ENCODE data around the gene MPLKIP. TPM values are rescaled to one million over a fixed set of nuclear protein-coding genes. Genes with fewer than 3 reads are reported as not detected.

The MPLKIP gene
- polyA plus RNA-seq, 1 of the 3 experiments (the other 2 are of a cell fraction) = 48.4 TPM

GRCh38 chr7:40135317-40135610 lies 842 bp upstream of the MPLKIP start:
- CTCF ChIA-PET = interaction anchor here (0.6 to 4.2 kb wide), 57 partner anchors 9 to 1611 kb away, joined by 3 to 38 read pairs (median 4); partner anchors contain the start of gene CDK13

DNA sequence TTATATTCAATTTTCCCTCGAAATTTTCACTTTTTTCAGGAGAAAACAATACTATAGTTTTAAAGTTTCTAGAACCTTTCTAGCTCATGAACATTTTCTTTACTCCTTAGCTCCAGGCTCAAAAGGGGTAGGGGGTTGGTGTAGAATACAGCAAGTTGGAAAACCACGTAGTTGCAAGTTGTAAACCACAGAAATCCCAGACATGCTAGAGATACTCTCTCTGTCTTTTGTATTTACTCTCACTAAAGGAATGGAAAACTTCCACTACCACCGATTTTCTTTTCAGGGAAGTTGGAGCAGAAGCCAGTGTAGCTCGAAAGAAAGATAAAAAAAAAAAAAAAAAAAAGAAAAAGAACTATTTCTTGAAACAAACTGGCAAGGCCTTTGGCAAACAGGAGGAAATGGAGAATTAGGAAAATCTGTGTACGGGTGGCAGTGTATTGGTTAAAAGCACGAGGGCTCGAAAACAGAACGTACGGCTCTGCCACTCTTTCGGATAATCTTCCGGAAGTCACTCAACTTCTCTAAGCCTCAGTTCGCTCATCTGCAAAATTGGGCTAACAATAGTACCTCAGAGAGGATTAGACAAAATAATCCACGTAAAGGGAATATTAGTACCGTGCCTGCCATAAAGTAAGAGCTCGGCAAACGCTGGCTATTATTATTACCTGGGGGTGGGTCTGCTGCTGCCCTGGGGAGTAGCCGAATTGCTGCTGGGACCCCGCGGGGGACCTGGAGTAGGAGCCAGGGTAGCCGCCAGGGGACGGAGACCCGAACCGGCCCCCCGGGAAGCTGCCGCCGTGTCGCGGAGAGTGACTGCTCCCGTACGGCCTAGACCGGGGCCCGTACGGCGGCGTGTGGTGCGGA lies 628 bp downstream of the MPLKIP start:
- H3K4me2 ChIP-seq = peak overlapping the region; percentile 95
- H3K4me3 ChIP-seq (ENCODE audit: low read depth in 2 of 2, low read length in 1 of 2) = peak overlapping the region; percentile 81 to 98
- H3K4me1 ChIP-seq (ENCODE audit: control insufficient read depth in 1 of 2, insufficient read depth in 2 of 2, low read depth in 1 of 2, low read length in 1 of 2) = peaks cover 8 to 9% of the 10 kb centered on the region in 2 experiments; a peak in 2 of 4 replicates
- H3K9me3 ChIP-seq = 0 out of 2 replicates have a peak, but pooled peaks cover 3% of the 10 kb centered on the region
- no peak for DNase-seq
- H3K79me2 ChIP-seq (ENCODE audit: insufficient read depth) = peaks cover 56% of the 10 kb centered on the region
- peaks cover 13 to 34% of the 10 kb centered on the region in 2 experiments for H3K36me3 ChIP-seq (replicated peaks in 1 of 2; ENCODE audit: control insufficient read depth in 1 of 2, insufficient read depth in 2 of 2, low read length in 1 of 2)
- ChIA-PET POLR2A (interaction anchor here (0.7 to 1.4 kb wide), 3 partner anchors 8 to 184 kb away, joined by 3 to 5 read pairs (median 5); partner anchors contain the start of gene CDK13), CTCF (interaction anchor here (0.7 to 4.2 kb wide), 46 partner anchors 8 to 1613 kb away, joined by 3 to 38 read pairs (median 5); partner anchors contain the start of gene CDK13)
- H3F3A ChIP-seq (replicated peaks; ENCODE audit: insufficient read depth) = peaks cover 15% of the 10 kb centered on the region
- peak overlapping the region; percentile 97 for H2AFZ ChIP-seq (ENCODE audit: low read depth)
- H3K27ac ChIP-seq (ENCODE audit: low read depth in 2 of 2, low read length in 1 of 2) = peak overlapping the region; percentile 91 to 95
- H3K9me2 ChIP-seq = no peaks in the 10 kb centered on the region
- H3K27me3 ChIP-seq (ENCODE audit: insufficient read depth) = no peaks in the 10 kb centered on the region
- peak overlapping the region; percentile 96 for H3K9ac ChIP-seq
- 1% methylated on average over 27 of the region's 36 CpGs for WGBS (ENCODE audit: low lambda C conversion rate)
- peaks cover 36% of the 10 kb centered on the region for H4K20me1 ChIP-seq (ENCODE audit: insufficient read depth)
- no peak for TF ChIP-seq TAF1 (IDR thresholded peaks at IDR 0.05; ENCODE audit: borderline replicate concordance, low read depth, low read length)

More at GRCh38 chr7:40135317-40135610, 842 bp upstream of the MPLKIP start:
- Histone ChIP-seq H3K4me3 (ENCODE audit: low read depth in 2 of 2, low read length in 1 of 2) (peak overlapping the region; percentile 81 to 98), H2AFZ (ENCODE audit: low read depth) (peak overlapping the region; percentile 97), H4K20me1 (ENCODE audit: insufficient read depth) (peaks cover 26% of the 10 kb centered on the region), H3K36me3 (replicated peaks in 1 of 2; ENCODE audit: control insufficient read depth in 1 of 2, insufficient read depth in 2 of 2, low read length in 1 of 2) (peaks cover 8 to 26% of the 10 kb centered on the region in 2 experiments), H3F3A (replicated peaks; ENCODE audit: insufficient read depth) (peaks cover 15% of the 10 kb centered on the region), H3K27ac (ENCODE audit: low read depth in 2 of 2, low read length in 1 of 2) (peak overlapping the region; percentile 51 to 91), H3K4me1 (ENCODE audit: control insufficient read depth in 1 of 2, insufficient read depth in 2 of 2, low read depth in 1 of 2, low read length in 1 of 2) (peaks cover 8 to 9% of the 10 kb centered on the region in 2 experiments; a peak in 2 of 4 replicates), H3K27me3 (ENCODE audit: insufficient read depth) (no peaks in the 10 kb centered on the region), H3K4me2 (peak overlapping the region; percentile 95), H3K9me2 (no peaks in the 10 kb centered on the region), H3K9me3 (0 out of 2 replicates have a peak, but pooled peaks cover 3% of the 10 kb centered on the region), H3K9ac (peak overlapping the region; percentile 96), H3K79me2 (ENCODE audit: insufficient read depth) (peaks cover 42% of the 10 kb centered on the region)
- WGBS (ENCODE audit: low lambda C conversion rate) = 23% methylated on average over 17 of the region's 17 CpGs
- no peak for TF ChIP-seq FOXJ3 (CRISPR knock-in tag; IDR thresholded peaks at IDR 0.05)
- TF ChIP-seq, protein P1, sequence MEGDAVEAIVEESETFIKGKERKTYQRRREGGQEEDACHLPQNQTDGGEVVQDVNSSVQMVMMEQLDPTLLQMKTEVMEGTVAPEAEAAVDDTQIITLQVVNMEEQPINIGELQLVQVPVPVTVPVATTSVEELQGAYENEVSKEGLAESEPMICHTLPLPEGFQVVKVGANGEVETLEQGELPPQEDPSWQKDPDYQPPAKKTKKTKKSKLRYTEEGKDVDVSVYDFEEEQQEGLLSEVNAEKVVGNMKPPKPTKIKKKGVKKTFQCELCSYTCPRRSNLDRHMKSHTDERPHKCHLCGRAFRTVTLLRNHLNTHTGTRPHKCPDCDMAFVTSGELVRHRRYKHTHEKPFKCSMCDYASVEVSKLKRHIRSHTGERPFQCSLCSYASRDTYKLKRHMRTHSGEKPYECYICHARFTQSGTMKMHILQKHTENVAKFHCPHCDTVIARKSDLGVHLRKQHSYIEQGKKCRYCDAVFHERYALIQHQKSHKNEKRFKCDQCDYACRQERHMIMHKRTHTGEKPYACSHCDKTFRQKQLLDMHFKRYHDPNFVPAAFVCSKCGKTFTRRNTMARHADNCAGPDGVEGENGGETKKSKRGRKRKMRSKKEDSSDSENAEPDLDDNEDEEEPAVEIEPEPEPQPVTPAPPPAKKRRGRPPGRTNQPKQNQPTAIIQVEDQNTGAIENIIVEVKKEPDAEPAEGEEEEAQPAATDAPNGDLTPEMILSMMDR (IDR thresholded peaks at IDR 0.05) = no peak
- no peak for TF ChIP-seq GATA2 (CRISPR knock-in tag; IDR thresholded peaks at IDR 0.05)
- TF ChIP-seq RFX5 (IDR thresholded peaks at IDR 0.05; ENCODE audit: low read length) = no peak
- no peak for TF ChIP-seq JUND (IDR thresholded peaks at IDR 0.05)
- no peak for TF ChIP-seq RAD21 (IDR thresholded peaks at IDR 0.05; ENCODE audit: low read length)
- TF ChIP-seq EP300 (IDR thresholded peaks at IDR 0.05; ENCODE audit: borderline replicate concordance in 1 of 2, low read depth in 1 of 2, low read length in 1 of 2) = no peak
- no peak for TF ChIP-seq SIN3A (IDR thresholded peaks at IDR 0.05; ENCODE audit: borderline replicate concordance, low read depth, low read length)
- TF ChIP-seq, protein P2, sequence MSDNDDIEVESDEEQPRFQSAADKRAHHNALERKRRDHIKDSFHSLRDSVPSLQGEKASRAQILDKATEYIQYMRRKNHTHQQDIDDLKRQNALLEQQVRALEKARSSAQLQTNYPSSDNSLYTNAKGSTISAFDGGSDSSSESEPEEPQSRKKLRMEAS (IDR thresholded peaks at IDR 0.05; ENCODE audit: low read depth) = no peak
- no peak for TF ChIP-seq TCF12 (IDR thresholded peaks at IDR 0.05)
- no peak for TF ChIP-seq TAF1 (IDR thresholded peaks at IDR 0.05; ENCODE audit: borderline replicate concordance, low read depth, low read length)
- no peak for TF ChIP-seq NFIC (IDR thresholded peaks at IDR 0.05; ENCODE audit: borderline replicate concordance)
- no peak for TF ChIP-seq FOSL2 (IDR thresholded peaks at IDR 0.05; ENCODE audit: borderline replicate concordance, low read depth)
- no peak for TF ChIP-seq TEAD4 (IDR thresholded peaks at IDR 0.05; ENCODE audit: borderline replicate concordance, insufficient read depth)
- TF ChIP-seq GABPA (IDR thresholded peaks at IDR 0.05; ENCODE audit: low read depth) = no peak
- TF ChIP-seq, protein P3, sequence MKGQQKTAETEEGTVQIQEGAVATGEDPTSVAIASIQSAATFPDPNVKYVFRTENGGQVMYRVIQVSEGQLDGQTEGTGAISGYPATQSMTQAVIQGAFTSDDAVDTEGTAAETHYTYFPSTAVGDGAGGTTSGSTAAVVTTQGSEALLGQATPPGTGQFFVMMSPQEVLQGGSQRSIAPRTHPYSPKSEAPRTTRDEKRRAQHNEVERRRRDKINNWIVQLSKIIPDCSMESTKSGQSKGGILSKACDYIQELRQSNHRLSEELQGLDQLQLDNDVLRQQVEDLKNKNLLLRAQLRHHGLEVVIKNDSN (IDR thresholded peaks at IDR 0.05; ENCODE audit: borderline replicate concordance, low read depth) = no peak
- no peak for TF ChIP-seq EZH2phosphoT487 (IDR thresholded peaks at IDR 0.05; ENCODE audit: borderline replicate concordance, low read depth)
- DNase-seq = no peak
- POLR2A ChIA-PET = interaction anchor here (0.6 to 1.0 kb wide), 2 partner anchors 184 to 239 kb away, joined by 3 to 4 read pairs; no protein-coding TSS in a partner anchor
